ENCODE measurements around the gene RANBP3.

GRCh38 chr19:5978606-5979552, 939 bp upstream of the RANBP3 start:
- TF ChIP-seq EZH2 (IDR thresholded peaks at IDR 0.05; ENCODE audit: borderline replicate concordance, low read length) (no peak), CTCF (conservative IDR thresholded peaks at IDR 0.05 in 1 of 2, IDR thresholded peaks at IDR 0.05 in 1 of 2; ENCODE audit: extremely low read depth in 1 of 2, insufficient read depth in 1 of 2, low read depth in 1 of 2, low read length in 2 of 2) (no peak)
